ENCODE results near the gene DUSP19. TPM values are rescaled to one million over a fixed set of nuclear protein-coding genes. Genes with fewer than 3 reads are reported as not detected.
"Not testable (repeated sequence)": the region's sequence is repeated elsewhere in the genome, so short reads cannot be mapped to it uniquely, and the experiment has no call there.

The DUSP19 gene
- total RNA-seq, 1 experiment from 2014 or later = 1.8 TPM

DNA sequence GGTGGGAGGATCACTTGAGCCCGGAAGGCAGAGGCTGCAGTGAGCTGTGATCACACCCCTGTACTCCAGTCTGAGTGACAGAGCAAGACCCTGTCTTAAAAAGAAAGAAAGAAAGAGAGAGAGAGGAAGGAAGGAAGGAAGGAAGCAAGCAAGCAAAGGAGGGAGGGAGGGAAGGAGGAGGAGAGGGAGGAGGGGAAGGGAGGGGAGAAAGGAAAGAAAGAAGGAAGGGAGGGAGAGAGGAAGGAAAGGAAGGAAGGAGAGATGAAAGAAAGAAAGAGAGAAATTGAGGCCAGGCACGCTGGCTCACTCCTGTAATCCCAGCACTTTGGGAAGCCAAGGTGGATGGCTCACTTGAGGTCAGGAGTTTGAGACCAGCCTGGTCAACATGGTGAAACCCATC lies 37.9 kb upstream of the DUSP19 start:
- no CpG with 5 or more reads among the region's 2 CpGs for WGBS (ENCODE audit: extremely low coverage, insufficient read length, low lambda C conversion rate)
- no peak overlapping the region for H2AFZ ChIP-seq (ENCODE audit: low read length)

DNA sequence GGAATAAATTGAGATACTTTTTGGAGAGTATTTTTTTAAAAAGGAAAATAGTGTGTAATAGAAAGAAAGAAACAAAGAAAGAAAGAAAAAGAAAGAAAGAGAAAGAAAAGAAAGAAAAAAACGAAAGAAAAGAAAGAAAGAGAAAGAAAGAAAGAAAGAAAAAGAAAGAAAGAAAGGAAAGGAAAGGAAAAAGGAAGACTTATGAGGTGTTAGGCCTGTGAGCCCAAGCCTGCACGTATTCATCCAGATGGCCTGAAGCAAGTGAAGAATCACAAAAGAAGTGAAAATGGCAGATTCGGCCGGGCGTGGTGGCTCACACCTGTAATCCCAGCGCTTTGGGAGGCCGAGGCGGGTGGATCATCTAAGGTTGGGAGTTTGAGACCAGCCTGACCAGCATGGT lies 35.0 kb upstream of the DUSP19 start:
- not testable (repeated sequence) for H2BK120ac ChIP-seq (ENCODE audit: low read depth, low read length, poor library complexity, severe bottlenecking); H3T11ph ChIP-seq (ENCODE audit: low read length); H2AK5ac ChIP-seq (ENCODE audit: insufficient read length, low read length); H3K23ac ChIP-seq (ENCODE audit: insufficient read length, low read depth, low read length); H3K4me1 Mint-ChIP-seq; H3K4me3 Mint-ChIP-seq; H3K18ac ChIP-seq (ENCODE audit: insufficient read length, low read depth, low read length); H3K4me1 ChIP-seq (ENCODE audit: insufficient read depth, low read length); H2AFZ ChIP-seq (ENCODE audit: low read length); H3K4ac ChIP-seq (ENCODE audit: low read depth, low read length); H4K20me1 ChIP-seq (ENCODE audit: control insufficient read depth, insufficient read depth, insufficient read length); H3K27ac ChIP-seq (ENCODE audit: insufficient read length, low read depth, low read length); H3K79me1 ChIP-seq (ENCODE audit: insufficient read depth, low read depth, low read length, poor library complexity, severe bottlenecking); H3K27me3 ChIP-seq (ENCODE audit: insufficient read depth, low read length); H3K4me2 ChIP-seq (ENCODE audit: insufficient read depth, insufficient read length, low read length); H3K27ac Mint-ChIP-seq; H4K5ac ChIP-seq (ENCODE audit: insufficient read length, low read depth, low read length); H4K8ac ChIP-seq (replicated peaks; ENCODE audit: insufficient read length, low read depth, low read length); H3K9me3 ChIP-seq (ENCODE audit: control insufficient read depth, low read depth, low read length); H3K14ac ChIP-seq (ENCODE audit: insufficient read depth, low read length); H2BK20ac ChIP-seq (ENCODE audit: low read depth, low read length, poor library complexity, severe bottlenecking); H2BK15ac ChIP-seq (ENCODE audit: low read depth, low read length); H3K9ac ChIP-seq (ENCODE audit: extremely low read depth, insufficient read length, low read length); H4K91ac ChIP-seq (ENCODE audit: insufficient read length, low read depth, low read length); H2BK5ac ChIP-seq (ENCODE audit: insufficient read length, low read length); H3K23me2 ChIP-seq (ENCODE audit: insufficient read length, low read depth, low read length, poor library complexity, severe bottlenecking); H2BK12ac ChIP-seq (ENCODE audit: insufficient read length, low read depth, low read length); H3K79me2 ChIP-seq (ENCODE audit: insufficient read depth, low read length); DNase-seq; H3K56ac ChIP-seq (ENCODE audit: insufficient read length, low read depth, low read length)
- Mint-ChIP-seq H3K9me3 (peaks cover 20 to 24% of the 10 kb centered on the region in 2 experiments), H3K27me3 (ENCODE audit: low read depth) (peaks cover 10% of the 10 kb centered on the region), H3K36me3 (ENCODE audit: insufficient read depth in 1 of 3, low read depth in 3 of 3) (peaks cover 7 to 20% (median 11%) of the 10 kb centered on the region in 3 experiments)
- no CpG with 5 or more reads among the region's 8 CpGs for WGBS (ENCODE audit: extremely low coverage, insufficient read length, low lambda C conversion rate)

More for the DNA sequence above, 37.9 kb upstream of the DUSP19 start:
- Histone ChIP-seq H3T11ph (ENCODE audit: low read length) (no peak overlapping the region), H3K4me2 (ENCODE audit: insufficient read depth, insufficient read length, low read length) (no peak overlapping the region), H3K27me3 (ENCODE audit: insufficient read depth, low read length) (no peaks in the 10 kb centered on the region), H2AK5ac (ENCODE audit: insufficient read length, low read length) (no peak overlapping the region), H3K56ac (ENCODE audit: insufficient read length, low read depth, low read length) (no peak overlapping the region), H2BK12ac (ENCODE audit: insufficient read length, low read depth, low read length) (no peak overlapping the region), H4K20me1 (ENCODE audit: control insufficient read depth, insufficient read depth, insufficient read length) (no peaks in the 10 kb centered on the region), H2BK5ac (ENCODE audit: insufficient read length, low read length) (no peak overlapping the region), H3K4ac (ENCODE audit: low read depth, low read length) (no peak overlapping the region), H3K18ac (ENCODE audit: insufficient read length, low read depth, low read length) (no peak overlapping the region), H3K23me2 (ENCODE audit: insufficient read length, low read depth, low read length, poor library complexity, severe bottlenecking) (peaks cover 6% of the 10 kb centered on the region), H4K91ac (ENCODE audit: insufficient read length, low read depth, low read length) (no peak overlapping the region), H3K79me1 (ENCODE audit: insufficient read depth, low read depth, low read length, poor library complexity, severe bottlenecking) (no peaks in the 10 kb centered on the region), H2BK120ac (ENCODE audit: low read depth, low read length, poor library complexity, severe bottlenecking) (no peak overlapping the region), H3K23ac (ENCODE audit: insufficient read length, low read depth, low read length) (no peak overlapping the region), H2BK20ac (ENCODE audit: low read depth, low read length, poor library complexity, severe bottlenecking) (no peak overlapping the region), H3K14ac (ENCODE audit: insufficient read depth, low read length) (no peak overlapping the region), H3K9me3 (ENCODE audit: control insufficient read depth, low read depth, low read length) (no peaks in the 10 kb centered on the region), H3K9ac (ENCODE audit: extremely low read depth, insufficient read length, low read length) (no peak overlapping the region), H3K4me1 (ENCODE audit: insufficient read depth, low read length) (no peaks in the 10 kb centered on the region), H3K27ac (ENCODE audit: insufficient read length, low read depth, low read length) (no peak overlapping the region), H4K8ac (replicated peaks; ENCODE audit: insufficient read length, low read depth, low read length) (no peak overlapping the region), H3K79me2 (ENCODE audit: insufficient read depth, low read length) (peaks cover 12% of the 10 kb centered on the region; the same call in 1 of the 2 replicates), H4K5ac (ENCODE audit: insufficient read length, low read depth, low read length) (no peak overlapping the region), H2BK15ac (ENCODE audit: low read depth, low read length) (no peak overlapping the region)
- DNase-seq = no peak
- peaks cover 10% of the 10 kb centered on the region for H3K27me3 Mint-ChIP-seq (ENCODE audit: low read depth)
- peaks cover 17 to 18% of the 10 kb centered on the region in 2 experiments for H3K9me3 Mint-ChIP-seq
- H3K36me3 Mint-ChIP-seq (ENCODE audit: insufficient read depth in 1 of 3, low read depth in 3 of 3) = peaks cover 7 to 16% (median 9%) of the 10 kb centered on the region in 3 experiments; a peak in 6 of 7 replicates
- H3K27ac Mint-ChIP-seq = no peak overlapping the region
- no peak overlapping the region for H3K4me3 Mint-ChIP-seq
- TF ChIP-seq CTCF (conservative IDR thresholded peaks at IDR 0.05) = no peak
- peaks cover 15 to 20% of the 10 kb centered on the region in 2 experiments for H3K4me1 Mint-ChIP-seq
